HG03457 (cell line): ENCODE results near the gene C2CD3.
A peak's percentile ranks its signal among the peaks of the same experiment; 100 is the strongest.

Experiments
- ATAC-seq: cut with Tn5 transposase; IDR thresholded peaks from one replicate; pipeline ENCODE4 v1.9.1; 2021; ENCODE audit warnings: moderate number of reproducible peaks; ENCODE audit not compliant: unreplicated experiment

The C2CD3 gene, protein sequence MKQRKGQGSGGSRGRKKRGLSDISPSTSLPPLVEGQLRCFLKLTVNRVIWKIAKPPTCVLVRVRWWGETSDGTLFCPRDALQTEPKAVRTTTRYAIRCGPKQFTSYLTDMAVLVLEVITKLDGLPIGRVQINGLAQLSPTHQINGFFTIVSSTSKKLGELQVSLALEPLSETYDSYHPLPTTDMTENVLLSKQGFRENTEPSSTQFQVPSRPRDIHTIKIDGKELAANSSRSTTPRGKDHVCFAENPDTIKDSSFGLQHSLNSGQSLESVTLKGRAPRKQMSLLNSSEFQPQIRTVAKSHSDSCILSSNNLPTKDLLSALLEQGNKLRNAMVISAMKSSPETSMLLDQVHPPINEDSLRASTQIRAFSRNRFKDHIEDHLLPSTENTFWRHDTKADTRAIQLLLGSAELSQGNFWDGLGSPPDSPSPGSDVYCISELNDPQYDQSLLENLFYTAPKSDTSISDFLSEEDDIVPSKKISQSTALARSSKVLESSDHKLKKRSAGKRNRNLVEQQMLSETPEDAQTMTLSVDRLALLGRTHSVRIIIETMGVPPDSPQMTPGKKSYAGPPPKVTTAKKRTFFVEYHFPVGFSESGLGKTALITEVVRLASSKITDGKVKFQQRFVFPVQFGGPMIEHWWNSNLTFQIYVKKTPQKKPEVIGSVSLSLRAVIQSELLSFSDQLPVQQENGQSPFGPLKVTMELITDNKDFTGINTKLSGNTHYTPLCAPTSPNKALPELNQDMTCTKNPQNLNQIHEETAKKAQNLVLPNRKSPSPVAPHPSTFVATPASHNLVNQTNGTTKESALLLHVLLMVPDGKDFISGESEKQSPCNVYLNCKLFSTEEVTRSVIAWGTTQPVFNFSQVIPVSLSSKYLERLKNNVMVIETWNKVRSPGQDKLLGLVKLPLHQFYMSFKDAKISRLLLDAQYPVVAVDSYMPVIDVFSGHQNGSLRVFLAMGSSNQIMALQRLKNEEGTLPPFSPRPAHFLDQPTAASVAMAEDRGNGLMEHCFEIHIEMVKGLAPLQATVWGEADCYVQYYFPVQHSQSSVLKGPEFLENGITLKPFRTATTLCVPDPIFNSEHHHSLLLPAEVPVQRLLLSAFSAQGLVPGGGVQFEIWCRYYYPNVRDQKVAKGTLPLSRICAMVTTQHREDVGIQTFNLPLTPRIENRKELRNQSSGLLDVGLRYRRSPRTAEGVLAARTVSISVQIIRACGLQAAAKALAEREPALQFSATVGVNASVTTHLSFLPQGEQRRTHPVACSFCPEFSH (N-terminal part only)

DNA sequence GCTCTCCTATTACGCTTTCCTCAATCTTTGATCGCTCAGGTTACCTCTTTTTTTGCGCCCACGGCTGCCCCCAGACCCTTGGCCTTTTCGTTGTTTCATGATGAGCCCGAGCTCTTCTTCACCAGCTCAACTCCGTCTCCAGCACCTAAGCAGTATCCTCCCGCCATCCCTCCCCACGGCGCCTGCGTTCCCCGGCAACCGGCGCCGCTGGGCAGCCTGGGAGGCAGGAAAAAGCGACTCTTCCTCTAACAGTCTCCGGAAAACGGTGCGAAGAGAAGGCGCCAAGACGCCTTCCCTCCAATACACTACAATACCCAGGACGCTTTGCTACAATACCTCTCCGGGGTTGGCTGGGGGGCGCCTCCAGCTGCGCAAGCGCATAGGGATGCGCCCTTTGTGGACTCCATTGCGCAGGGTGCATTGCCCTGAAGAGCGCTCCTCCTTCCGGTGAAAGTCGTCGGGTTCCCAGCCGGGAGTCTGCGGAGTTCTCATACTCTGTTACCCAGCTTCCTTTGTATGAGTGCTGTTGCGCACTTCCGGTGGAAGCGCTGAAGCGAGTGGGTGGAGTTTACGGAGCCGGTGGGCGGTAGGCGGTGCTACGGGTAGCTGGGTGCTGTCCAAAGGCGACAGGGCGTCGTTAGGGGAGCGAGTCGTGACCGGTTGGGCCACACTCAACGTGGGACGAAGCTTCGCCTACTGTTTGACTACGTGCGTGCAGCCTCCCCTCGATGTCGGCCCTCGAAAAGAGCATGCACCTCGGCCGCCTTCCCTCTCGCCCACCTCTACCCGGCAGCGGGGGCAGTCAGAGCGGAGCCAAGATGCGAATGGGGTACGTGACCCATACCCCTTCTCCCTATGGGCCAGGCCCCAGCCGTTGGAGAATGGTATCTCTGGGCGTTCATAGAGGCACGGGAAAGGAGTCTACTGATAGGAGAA, at the start of gene C2CD3, which contains the start of gene PPME1:
C2CD3 (minus strand) TSS at position 309 of the 936 bp plus-strand sequence; CDS start at position 99, 210 bp downstream.
PPME1 (plus strand) TSS at position 596 of the 936 bp plus-strand sequence; CDS start at position 729, 133 bp downstream.
- peak; percentile 89 for ATAC-seq

DNA sequence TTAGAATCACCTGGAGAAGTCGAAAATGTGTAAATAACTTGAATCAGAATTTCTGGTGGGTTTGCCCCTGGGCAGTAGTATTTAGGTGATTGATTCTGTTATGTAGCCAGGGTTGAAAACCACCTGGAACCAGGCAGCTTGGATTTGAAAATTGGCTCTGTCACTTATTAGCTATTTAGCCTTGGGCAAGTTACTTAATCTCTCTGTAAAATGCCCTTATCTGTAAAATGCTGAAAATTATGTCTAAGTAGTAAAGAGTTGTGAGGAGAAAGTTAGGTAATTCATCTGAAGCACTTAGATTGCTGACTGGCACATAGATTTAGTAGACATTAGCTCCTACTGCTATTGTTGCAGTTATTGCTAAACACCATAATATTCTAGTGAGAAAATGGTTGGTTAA, 49.6 kb upstream of the C2CD3 start:
- ATAC-seq: no peak

DNA sequence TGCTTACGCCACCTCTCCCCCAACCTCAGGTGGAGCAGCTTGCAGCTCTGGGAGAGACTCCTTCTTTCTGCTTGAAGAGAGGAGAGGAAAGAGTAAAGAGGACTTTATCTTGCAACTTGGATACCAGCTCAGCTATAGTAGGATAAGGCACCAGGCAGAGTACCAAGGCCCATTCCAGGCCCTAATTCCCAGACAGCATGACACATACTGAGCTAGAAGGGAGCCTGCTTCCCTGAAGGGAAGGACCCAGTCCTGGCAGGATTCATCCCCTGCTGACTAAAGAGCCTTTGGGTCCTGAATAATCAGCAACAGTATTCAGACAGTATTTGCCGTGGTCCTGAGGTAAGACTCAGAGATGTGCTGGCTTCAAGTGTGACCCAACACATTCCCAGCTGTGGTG, 41.7 kb upstream of the C2CD3 start:
- ATAC-seq: no peak

DNA sequence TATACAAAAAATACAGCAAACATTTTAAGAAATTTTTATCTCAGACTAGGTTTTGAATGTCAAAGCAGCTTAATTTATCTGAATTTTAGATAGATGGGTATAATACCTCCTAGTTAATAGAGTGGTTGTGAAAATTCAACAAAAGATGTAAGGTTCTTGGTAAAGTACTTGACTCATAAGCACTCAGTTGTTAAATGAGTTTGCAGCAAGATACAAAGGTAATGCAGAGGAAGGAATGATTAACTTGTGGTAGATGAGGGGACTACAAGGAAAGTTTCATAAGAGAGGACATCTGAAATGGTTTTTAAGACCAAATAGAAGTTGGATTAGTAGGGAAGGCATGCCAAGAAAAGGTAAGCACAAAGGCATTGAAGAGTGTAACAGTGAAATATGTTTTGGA, 37.7 kb upstream of the C2CD3 start:
- no peak for ATAC-seq

DNA sequence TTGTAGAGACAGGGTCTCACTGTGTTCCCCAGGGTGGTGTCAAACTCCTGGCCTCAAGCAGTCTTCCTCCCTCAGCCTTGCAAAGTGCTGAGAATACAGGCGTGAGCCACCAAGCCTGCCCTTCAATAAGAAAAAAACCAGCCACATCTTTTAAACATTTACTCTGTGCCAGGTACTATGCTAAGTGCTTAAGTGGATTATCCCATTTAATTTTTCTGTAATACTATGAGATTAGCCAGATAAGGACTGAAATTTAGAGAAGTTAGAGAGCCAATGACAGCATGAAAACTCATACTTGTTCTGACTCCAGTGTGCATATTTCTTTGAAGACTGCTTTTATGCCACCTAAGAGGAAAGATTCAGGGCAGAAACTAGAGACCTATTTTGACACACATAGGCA, 35.9 kb upstream of the C2CD3 start:
- ATAC-seq: no peak

DNA sequence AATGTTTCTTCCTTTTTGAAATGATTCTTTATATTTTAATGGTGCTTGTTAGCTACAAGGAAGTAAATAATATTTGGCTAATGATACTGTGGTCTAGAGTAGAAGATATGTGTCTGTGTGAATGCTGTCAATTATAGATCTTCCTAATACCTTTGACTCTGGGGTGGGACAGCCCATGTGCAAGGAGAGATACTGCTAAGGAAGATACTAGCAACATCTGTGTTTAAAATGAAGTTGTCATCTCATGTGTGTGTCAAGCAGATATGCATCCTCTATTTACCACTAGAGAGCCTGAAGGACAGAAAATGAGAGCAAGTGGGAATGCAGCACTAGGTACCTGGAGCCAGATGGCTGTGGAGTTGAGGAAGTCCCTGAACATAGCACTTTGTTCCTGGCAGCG, 34.4 kb upstream of the C2CD3 start:
- ATAC-seq: no peak

DNA sequence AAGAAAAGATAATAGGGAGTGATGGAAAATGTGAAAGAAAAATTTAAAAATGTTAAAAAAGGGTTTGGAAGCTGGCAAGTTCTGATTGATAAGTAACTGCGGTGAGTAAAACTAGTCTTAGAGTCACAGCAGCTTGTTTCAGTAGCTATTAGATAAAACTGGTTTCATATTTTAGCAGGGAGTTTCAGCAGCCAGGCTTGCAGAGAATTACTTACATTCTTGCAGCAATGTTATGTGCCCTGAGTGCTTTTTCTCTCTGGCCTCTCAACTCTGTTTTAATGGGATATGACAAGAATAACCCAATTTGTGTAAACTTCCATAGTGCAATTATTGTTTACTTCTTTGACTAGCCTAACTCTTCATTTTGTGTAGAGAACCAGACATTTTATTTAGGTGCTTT, 33.9 kb upstream of the C2CD3 start:
- no peak for ATAC-seq

DNA sequence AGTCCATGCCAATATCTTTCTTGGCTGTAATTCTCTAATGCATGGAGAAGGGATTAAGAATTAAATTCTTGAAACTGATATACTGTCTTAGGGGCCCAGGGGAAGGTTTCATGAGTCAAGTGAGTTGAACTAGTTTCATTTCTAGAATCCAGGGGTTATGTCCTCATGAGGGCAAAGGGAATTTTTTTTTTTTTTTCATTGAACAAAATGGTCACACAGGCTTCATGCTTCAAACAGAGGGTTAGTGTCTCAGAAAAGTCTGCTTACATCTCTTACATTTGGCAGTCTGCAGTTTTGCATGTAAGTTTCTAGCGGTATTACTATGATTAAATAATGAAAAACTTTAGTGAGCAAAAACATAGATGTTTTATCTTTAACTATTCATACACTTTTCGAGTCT, 33.2 kb upstream of the C2CD3 start:
- no peak for ATAC-seq

DNA sequence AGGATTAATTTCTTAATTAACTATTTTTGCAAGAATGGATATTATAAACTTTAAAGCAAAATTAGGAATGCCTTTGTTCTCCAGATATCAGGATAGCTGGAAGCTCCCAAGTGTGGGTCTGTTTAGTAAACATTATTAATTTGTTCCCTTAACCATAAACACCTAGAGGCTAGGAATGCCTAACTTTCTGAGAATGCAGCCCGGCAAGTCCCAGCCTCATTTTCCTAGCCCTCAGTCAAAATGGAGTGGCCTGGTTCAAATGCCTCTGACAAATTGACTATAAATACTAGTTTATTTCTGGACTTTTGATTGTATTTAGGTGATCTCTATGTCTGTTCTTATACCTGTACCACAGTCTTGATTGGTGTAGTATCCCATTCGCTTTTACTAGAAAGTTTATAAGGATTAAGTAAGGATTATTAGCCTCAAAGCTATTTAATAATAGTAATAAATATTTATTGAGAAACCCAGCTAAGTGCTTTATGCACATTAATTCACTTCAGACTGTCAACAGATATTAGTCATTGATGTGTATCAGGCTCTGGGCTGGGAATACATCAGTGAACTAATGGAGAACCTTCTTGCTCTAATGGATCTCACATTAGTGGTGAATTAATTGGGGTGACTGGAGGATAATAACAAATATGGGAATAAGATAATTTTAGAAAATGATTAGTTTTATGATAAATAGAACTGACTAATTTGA, 26.1 kb upstream of the C2CD3 start:
- no peak for ATAC-seq

DNA sequence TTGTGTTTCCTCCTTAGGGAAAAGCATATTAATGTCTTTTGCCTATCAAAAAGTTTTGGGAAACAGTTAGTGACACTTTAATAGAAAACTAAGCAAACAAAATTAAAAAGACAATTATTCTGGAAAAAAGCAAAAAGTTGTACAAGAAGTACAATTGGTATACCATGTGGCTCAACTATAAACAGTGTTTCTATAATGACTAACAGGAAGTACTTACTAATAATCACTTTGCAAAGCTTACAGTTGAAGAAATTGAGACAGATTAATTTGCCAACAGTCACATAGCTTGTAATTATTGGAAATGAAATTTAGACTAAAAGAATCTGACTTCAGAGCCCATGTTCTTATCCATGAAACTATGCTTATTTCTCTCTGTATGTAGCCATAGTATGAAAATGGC, 25.0 kb upstream of the C2CD3 start:
- ATAC-seq: no peak

DNA sequence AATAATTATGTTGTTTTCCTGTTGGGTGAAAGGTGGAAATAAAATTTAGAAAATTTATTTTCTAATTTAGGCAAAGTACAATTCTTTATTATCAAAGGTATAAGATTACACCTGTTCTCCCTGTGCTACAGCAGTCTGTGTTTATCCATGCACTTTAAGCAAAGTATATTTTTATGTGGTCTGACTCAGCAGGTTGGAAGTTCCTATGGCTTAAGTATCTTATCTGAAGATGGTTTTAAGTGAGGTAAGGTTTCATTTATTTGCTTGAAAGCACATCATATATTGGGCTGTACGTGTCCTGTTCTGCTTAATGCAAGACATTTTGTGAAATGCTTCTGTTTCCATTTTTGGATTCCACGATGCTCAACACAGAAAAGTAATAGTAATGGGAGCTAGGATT, 14.9 kb upstream of the C2CD3 start:
- no peak for ATAC-seq

DNA sequence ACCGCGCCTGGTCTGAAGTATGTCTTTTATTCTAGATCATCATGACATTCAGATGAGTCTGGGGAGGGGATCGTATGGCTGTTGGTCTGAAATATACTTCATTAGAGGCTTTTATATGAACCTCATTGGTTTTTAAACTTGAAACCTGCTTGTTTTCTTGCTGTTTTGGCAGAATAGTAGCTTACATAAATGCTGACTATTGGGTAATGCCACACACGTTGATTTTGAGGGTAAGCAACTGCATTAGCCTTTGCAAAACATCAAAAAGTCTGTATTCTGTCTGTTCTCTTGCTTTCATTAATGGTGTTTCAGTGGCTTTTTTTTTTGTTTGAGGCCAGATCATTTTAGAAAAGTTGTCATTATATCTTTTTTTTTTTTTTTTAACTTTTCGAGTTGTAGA, 14.5 kb upstream of the C2CD3 start:
- no peak for ATAC-seq

DNA sequence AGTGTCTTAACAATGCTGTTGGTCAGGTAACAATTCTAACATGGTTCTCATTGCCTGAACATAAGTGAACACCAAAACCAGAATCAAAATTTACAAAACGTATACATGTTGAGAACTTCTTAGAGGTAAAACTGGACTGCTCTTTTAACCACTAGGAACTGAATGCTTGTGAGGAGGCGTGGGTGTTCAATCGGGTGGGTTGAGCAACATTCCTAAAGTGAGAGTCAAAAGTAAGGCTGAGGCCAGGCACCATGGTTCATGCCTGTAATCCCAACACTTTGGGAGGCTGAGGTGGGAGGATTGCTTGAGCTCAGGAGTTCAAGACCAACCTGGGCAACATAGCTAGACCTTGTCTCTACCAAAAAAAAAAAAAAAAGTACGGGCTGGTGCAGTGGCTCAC, 11.8 kb upstream of the C2CD3 start:
- ATAC-seq: no peak

DNA sequence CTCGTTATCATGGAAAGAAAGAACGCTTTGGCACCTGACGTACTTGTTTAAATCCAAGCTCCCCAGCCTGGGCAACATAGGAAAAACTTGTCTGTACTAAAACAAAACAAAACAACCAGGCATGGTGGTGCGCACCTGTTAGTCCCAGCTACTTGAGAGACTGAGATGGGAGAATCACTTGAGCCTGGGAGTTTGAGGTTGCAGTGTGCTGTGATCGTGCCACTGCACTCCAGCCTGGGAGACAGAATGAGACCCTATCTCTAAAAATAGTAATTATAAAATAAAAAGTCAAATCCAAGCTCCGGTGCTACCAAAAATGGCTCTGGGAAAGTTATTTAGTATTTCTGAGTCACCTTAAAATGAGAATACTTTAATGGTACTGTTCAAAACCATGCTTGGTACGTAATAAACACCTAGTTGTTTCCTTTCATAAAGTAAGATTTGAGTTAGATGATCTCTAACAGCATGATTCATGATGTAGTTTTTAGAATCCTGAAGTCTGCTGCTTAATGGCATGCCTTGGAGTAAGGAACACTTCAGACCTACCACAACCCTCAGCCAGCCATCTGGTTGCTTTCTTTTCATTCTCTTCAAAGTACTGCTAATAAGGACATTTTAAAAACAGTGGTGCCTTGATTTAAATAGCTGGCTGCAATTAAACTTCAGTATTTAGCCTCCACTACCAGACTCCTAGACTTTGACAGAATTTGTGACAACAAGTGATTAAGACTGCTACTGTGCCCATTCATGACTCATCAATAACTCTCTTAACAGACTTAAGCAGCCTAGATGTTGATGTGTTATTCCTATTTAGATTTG, 8.6 kb upstream of the C2CD3 start:
- ATAC-seq: no peak

DNA sequence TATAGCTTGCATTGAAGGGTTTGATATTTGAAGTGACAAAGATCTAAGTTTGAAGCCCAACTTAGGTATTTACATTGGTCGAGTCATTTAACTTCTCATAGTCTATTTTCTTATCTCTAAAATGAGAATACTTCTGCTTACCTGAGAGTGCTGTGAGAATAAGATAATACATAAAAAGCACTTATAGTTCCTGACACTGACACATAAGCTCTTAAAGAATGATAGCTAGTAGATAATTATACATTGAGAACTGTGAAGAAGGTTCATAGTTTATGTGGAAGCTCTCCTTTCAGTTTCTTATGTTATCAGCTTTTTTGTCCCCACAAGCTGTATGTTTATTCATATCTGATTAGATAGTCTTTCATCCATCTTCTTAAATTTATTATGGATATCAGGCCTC, 5.1 kb upstream of the C2CD3 start:
- ATAC-seq: no peak

DNA sequence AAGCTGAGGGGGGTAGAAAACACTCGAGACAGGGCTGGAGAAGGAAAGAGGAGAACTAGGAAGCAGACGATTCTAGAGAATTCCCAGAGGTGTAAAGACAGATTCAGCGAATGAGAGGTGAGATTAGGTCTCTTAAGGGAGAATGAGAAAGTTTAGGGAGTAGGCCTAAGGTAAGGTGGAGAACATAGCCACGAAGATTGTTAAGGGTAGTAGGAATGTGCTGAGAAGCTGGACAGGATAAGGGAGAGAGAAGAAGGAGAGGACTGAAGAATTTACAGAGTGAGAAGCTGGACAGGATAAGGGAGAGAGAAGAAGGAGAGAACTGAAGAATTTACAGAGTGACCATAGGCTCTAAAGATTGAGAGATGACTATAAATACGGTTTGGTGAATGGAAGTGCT, 1.2 kb upstream of the C2CD3 start:
- ATAC-seq: no peak

DNA sequence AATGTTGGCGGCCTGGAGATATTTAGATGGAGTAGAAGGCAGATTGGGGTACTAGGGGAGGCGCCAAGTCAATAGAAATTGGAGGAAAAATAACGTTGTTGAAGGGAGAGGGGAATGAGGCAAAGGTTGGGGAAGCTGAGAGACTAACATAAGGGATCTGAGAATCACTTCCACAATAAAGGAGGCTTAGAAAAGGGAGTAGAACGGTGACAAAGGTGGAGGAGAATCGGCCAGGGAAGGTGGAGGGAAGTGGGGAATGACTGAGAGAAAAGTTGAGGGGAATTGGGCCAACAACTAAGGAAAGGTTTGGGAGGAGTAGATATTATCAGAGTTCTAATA, 797 bp upstream of the C2CD3 start:
- ATAC-seq: no peak

DNA sequence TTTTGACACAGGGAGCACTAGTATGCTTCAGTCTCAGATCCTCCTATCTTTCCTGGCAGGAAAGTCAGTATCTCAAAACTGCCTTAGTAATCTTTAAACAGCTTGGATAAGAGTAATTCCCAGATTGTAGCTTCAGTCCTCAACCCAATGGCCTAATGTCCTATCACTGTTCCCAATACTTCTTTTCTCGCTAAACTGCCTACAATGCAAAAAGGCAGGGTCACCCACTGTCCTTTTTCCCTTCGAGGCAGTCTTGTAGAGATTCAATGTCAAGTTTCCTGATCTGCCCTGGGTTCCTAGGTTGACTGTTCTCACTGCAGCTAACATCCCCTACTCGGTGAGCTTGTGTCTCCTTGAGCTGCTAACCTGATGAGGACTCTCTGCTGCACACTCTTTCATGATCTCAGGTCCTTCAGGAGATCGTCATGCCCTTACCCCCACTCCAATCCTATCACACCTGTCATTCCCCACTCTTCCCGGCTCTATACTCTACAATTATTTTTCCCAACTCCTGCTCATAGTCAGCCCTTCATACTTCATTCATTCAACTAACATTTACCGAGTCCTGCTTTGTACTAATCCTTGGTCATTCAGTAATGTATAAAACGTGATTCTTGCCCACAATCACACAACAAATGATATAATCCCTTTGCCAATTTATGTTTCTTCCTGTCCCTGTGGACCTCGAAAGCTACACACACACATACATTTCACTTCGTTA, 904 bp downstream of the C2CD3 start:
- no peak for ATAC-seq
